DMS153 (cell line): ENCODE measurements around the gene SRC.
A peak's percentile ranks its signal among the peaks of the same experiment; 100 is the strongest.

Experiments used
- DNase-seq: peaks from one replicate; lab custom pipeline; 2025; lab: John Stamatoyannopoulos, UW

The SRC gene

DNA sequence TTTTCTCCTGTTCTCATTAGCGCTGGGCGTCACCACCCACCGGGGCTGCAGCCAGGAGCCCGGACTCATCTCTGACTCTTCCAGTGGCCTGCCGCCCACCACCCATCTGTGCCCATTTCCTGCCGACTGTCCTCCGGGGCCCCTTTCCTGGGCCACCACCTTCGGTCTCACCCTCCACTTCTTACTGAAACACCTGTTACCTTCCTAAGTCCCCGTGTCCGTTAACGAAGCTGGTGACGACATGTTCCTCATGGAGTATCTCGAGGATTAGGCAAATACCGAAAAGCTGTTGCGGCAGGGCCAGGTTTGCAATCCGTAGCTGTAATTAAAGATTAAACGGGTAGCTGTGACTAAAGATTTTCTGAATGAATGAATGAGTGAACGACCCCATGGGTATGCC lies 80.2 kb downstream of the SRC start:
- DNase-seq, result no peak

DNA sequence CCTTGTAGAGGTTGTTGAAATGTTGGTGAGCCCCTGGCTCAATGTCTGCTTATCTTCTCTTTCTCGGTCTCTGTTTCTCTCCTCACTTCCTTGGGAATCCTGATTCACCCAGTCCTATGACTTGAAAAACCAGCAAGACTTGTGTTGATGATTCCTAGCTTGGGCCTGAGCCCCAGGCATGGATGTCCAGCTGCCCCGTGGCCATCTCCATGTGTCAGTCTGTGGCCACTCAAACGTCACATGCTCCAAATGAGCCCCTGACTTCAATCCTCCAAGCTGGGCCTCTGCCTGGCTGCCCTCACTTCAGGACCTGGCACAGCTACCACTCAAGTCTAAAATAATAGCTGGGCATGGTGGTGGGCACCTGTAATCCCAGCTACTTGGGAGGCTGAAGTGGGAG lies 81.0 kb downstream of the SRC start:
- DNase-seq, result no peak

DNA sequence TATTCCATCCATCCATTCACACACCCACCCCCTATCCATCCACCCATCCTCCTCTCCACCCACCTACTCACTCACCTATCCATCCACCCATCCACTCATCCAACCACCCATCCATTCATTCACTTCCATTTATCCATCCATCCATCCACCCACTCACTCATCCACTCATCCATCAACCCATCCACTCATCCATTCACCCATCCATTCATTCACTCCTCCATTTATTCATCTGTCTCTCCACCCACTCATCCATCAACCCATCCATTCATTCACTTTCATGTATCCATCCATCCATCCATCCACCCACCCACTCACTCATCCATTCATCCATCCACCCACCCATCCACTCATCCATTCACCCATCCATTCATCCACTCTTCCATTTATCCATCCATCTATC lies 84.1 kb downstream of the SRC start:
- DNase-seq, result no peak

DNA sequence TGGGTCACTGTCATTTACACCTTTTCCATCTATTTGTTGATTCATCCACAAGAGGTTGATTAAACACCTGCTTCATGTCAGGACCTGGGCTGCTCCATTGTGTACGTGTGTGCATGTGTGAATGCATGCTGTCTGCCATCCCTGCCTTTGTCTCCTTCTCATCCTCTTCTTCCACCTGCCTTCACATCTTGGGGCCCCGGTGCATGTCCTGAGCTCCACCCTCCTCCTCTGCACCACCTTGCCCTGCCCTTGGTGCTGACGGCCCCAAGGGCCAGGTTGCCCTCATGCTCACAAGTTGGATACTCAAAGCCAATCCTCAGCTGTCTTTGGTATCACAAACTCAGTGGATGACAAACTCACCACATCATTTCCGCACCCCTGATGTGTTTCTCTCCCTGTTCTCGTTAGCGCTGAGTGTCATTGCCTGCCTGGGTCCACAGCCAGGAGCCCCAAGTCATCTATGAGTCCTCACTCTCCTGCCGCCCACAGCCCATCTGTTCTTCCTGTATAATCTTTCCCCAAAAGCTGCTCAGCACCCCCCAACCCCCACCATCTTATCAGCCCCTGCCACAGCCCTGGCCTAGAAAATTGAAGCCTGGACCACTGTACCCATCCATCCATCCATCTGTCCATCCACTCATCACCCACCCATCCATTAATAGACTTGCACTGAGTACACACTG lies 85.0 kb downstream of the SRC start:
- DNase-seq, result peak; percentile 83

DNA sequence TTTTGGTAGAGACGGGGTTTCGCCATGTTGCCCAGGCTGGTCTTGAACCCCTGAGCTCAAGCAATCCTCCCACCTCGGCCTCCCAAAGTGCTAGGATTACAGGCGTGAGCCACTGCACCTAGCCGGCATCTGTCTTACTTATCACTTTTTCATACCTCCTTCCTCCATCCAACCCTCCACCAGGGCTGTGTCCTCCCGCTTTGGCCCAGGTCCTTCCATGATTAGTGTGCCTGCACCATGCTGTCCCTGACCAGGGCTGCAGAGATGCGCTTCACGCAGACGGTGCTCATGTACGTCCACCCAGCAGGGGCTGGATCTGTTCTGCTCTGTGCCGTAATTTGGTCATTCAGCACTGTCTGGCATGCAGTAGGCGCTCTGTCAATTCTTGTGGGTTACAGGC lies 85.8 kb downstream of the SRC start:
- no peak for DNase-seq

DNA sequence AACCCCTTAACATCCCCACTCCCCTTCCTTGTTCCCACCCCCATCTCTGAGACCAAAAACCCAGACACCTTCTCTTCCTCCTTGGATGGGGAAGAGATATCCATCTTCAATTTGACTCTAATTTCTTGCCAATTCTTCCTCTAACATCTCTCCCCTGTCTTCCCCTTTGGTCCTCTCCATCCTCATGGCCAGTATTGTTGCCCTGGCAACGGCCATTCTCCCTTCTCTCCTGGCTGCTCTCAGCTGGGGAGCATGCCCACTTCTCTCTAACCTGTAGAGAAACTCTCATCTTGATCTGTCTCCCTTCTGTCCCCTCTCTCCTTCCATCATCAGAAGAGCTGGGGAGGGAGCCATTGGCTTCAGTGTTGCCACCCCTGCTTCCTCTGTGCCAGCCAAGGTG lies 86.7 kb downstream of the SRC start:
- no peak for DNase-seq

DNA sequence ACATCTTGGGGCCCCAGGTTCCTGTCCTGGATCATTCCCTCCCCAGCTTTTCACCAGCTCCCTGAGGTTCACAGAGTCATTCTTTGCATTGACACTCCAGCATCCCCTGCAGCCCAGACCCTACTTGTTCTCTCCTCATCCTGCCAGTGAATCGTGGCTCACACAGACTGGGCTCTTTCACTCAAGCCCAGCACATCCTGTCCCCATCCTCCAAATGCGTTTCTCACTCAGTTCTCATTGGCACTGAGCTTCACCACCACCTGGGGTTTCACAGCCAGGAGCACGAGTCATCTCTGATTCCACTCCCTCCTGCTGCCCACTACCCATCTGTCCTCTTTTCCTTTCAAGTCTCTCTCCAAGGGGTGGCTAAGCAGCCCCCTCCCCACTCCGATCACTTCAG lies 89.7 kb downstream of the SRC start:
- DNase-seq, result no peak

DNA sequence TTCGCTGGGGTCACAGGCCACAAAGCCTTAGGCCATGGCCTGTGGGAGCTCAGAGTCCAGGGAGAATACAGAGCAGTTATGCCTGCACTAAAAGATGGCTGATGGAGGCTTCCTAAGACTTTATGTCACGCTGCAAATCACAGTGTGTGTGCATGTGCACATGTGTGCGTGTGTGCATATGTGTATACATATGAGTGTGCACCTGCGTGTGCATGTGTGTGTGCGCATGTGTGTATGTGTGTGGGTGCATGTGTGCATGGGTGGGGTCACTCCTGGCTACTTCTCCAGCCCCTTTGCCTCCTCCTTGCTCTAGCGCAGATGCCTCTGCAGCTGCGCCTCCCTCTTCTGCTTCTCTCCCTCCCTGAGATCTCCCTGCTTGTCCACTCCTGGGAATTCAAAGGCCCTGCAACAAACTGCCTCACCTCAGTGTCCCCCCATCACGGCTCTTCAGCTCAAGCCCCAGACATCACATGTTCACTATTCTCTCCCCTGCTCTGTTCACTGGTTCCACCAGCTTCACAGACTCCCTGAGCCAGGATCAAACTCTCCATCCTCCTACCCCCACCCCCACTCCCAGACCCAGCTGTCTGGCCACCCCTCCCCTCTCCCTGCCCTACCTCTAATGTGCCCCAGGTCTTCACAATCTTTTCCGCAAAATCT lies 90.7 kb downstream of the SRC start:
- DNase-seq, result no peak

DNA sequence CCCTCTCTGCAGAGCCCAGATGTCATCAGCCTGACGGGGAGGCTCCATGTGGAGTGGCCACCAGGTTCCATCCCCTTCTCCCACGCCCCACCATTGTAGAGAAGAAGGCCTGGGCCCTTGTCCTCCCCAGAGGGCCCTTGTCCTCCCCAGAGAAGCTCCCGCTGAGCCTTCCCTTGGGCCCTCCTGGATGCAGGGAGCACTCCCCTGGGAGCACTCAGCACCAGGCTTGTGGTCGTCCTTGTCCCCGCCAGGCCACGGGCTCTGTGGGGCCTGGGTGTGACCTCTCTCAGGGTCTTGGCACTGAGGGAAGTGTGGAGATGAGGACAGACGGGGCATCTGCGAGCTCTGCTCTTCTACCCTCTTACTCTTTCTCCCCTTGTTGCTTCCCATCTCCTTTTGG lies 91.7 kb downstream of the SRC start:
- no peak for DNase-seq

DNA sequence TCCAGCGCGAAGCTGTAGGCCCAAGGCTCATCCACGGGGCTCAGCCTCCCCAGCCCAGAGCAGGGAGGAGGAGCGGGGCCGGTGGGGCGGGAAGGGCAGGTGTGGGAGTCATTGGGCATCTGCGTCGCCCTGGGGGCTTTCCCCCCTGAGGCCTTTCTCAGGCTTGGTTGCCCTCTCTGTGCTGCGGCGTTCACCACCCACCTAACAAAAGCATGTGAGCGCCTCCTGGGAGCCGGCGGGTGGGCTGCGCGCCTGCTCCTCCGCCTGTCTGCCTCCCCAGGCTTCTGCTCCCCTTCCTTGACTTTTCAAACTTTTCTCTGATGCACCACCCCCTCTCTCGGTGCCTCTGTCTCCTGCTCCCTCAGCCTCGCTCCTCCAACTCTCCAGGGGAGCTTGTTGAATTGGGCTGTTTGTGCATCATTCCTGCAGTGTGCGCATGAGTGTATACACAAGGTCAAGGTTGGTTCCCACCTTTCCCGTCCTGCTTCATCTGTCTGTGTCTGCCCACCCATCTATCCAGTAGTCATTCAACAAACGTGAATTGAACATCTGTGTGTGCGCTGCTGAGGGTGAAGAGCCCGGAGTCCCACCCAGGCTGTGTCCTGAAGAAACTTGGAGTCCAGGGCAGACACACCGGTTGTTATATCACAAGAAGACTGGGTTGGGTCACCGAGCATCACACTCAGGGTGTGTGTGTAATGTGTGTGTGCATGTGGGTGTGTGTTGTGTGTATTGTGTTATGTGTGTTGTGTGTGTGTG lies 92.7 kb downstream of the SRC start:
- DNase-seq, result no peak

DNA sequence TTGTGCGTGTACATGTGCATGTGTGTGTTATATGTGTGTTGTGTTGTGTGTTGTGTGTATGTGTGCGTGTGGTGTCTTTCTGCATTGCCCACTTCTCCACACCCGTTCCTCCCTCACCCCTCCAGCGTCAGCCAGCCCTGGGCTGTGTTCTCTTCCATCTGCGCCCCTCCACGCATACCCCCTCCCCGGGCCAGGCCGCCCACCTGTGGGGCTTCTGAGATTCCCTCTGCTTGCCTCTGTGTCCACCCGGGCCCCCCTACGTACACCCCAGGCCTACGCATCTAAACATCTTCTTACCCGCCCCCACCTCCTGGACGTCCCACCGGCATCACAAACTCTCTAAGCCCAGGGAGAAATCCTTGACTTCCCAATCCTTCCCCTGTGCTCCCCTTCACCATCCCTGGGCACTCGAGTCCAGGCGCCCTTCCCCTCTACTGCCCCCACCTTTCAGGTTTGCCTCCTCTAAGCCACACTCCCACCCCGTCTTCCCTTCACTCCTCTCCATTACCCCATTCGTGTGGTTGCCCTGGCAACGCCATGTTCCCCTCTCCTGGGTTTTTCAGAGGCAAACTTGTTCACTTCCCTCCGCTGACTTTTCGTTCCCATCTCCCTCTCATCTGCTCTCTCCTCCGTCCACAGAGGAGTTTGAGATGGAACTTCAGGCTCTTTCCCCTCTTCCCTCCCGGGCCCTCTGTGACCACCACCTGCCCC lies 93.4 kb downstream of the SRC start:
- no peak for DNase-seq

DNA sequence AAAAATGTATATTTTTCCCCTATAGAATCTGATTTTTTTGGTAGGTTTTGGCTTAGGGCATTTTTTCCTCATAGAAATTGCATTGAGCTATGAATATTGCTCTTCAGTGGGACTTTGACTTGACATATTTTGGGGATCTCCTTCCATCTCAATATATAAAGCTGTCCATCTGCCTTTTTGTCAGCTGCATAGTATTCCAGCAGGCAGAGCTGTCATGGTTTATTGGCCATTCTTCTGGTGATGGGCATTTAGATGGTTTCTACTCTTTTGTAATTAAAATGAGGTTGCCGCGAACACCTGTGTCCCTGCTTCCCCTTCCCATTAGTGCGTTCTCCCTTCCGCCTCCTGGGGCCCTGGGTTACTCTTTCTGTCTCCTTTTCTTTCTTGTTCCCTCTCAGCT lies 95.1 kb downstream of the SRC start:
- no peak for DNase-seq

DNA sequence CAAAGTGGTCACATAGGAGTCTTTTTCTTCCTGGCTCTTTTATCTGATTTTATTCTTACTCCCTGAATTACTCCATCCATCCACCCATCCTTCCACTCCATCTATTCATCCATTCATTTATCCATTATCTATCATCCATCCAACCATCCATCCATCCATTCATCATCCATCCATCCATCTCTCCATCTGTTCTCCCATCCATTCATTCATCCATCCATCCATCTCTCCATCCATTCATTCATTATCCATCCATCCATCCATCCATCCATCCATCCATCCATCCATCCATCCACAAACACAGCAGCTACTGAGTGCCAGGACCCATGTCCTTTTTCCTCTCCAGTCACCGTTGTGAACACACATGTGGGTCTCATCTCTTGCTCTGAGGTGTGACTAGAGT lies 96.6 kb downstream of the SRC start:
- DNase-seq, result no peak

DNA sequence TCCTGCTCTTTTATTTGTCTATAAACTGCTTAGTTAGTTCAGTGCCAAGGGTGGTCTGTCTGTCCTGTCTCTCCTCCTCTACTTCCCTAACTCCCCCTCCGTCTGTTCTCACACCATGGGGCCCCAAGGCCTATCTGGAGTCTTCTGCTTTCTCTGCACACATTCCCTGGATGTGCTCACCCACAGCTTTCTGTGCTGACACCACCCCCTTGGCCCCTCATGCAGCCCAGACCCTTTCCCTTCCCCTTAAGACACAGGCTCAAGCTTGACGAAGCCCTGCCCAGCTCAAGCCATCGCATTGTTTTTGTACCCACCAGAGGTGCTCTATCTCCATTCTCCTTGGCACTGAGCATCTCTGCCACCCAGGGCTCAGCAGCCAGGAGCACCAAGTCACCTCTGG lies 97.0 kb downstream of the SRC start:
- DNase-seq, result no peak

DNA sequence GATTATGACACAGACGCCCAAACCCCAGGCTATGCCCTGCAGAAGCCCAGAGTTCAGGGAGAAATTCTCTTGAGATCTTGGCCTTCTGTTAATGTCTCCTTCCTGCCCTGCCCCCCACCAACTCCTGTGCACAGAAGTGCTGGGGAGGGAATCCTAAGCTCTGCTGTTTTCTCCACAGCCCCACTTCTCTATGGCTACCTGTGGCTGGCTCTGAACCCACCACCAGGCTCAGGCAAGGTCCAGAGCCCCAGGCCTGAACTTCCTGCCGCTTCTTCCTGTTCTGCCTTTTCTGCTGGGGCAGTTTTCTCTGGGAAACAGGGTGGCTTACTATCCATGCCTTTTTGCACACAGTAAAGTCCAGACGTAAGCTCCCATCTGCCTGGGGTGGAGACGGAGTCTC lies 97.7 kb downstream of the SRC start:
- DNase-seq, result no peak

DNA sequence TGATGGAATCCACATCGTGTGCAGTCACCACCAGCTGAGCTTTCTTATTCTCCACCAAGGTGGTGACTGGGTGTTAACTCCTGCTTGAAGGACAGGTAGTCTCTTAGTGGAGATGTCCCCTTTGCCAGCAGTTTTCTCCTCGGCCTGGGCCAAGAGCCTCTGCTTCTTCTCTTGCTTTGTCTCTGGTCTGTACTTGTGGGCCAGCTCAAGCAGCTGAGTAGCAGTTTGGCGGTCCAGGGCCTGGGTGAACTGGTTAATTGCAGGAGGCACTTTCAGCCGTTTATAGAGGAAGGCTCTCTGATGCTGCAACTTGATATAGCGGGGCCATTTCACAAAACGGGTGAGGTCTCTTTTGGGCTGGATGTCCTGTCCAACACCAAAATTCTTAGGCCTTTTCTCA lies 99.1 kb downstream of the SRC start:
- no peak for DNase-seq

DNA sequence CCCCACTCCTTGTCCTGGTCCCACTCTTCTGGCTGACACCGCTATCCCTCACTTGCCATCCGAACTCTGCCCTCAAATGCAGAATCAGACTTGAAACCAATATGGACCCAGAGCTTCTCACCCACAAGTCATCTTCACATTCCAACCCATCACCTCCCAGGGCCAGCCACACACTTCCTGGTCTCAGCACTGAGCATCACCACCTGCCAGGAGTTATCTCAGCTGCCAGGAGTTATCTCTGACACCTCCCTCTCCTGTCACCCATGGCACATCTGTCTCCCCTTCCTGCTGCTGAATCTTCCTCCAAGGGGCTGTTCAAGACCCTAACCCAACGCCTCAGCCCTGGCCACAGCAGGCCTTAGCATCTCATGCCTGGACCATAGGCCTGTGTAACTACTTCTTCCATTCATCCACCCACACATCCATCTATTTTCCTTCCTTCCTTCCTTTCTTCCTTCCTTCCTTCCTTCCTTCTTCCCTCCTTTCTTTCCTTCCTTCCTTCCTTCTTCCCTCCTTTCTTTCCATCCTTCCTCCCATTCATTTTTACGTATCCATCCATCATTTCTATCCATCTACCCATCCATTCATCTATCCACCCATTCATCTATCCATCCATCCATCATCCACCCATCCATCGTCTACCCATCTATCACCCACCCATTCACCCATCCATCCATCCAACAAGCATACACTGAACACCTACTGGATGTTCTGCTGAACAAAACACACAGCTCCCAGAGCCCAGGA lies 100.5 kb downstream of the SRC start:
- DNase-seq, result no peak

DNA sequence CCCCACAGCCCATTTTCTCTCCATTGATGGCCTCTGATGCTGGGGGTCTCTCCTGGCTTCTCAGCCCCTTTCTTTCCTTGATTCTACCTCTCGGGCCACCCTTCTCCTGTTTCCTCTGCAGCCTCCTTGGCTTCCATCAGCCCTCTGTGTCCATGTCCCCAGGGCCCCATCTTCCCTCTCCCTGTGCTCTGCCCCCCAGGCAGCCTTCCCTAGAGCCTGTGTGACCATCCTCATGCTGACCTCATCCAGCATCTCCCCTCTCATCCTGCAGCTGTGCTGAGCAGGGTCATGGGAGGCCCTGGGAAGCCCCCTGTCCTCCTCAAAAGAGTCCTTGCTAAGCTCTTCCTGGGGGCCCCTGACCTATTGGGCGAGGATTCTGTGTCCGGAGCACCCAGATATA lies 101.7 kb downstream of the SRC start:
- DNase-seq, result no peak

DNA sequence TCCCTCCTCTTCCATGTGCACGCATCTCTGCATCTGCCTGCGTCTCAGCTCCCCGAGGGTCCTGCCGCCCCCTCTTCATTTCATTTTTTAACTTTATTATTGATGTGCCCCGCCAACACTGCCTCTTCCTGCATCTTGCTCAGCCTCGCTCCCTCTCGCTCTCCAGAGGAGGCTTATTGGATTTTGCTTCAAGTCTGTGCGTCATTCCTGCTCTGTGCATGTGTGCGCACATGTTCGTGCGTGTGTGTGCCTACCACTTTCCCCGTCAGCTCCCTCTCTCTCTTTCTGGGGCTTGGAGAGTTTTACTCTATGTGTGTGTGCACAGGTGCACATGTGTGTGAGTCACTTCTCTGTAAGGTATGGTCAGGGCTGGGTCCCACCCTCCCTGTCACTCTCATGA lies 103.3 kb downstream of the SRC start:
- DNase-seq, result no peak

DNA sequence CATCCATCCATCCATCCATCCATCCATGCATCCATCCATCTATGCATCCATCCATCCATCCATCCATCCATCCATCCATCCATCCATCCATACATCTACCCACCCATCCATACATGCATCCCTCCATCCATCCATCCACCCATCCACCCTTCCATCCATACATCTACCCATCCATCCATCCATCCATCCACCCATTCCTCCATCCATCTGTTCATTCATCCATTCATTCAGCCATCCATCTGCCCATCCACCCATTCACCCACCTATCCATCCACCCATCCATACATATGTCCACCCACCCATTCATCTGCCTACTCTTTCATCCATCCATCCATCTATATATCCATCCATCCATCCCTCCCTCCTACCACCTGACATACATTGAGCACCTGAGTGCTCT lies 104.4 kb downstream of the SRC start:
- DNase-seq, result no peak

DNA sequence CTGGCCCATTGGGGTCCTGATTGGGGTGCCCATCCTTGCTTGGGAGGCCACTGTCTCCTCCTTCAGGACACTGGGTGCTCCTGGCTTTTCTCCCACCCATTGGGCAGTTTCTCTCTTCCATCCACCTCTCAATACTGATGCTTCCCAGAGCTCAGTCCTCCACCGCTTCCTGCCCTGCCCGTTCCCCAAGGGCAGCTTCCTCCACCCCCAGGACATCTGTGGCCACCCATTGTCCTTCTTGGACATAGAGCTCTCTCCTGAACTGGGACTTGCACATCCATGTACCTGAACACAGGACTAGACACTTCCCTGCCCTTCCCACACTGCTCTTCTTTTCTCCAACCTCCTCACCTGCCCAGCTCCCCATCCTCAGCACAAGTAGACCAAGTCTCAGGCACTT lies 105.7 kb downstream of the SRC start:
- no peak for DNase-seq

DNA sequence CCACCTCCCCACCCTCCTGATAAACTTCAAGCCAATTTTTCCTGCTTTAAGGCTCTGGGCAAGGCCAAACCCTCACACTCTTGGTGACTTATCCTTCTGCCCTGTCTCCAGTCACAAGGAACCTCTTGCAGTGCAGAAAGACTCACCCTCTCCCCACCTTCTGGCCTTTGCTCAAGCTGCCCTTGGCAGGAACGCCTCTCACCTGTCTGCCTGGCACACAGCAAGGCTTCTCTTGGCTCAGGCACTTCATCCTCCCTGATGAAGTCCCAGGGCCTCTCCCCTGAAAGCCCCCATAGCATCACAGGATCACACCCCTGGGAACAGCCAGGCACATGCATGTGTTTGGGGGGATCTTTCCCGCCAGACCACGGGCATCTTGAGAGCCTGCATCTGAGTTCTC lies 106.3 kb downstream of the SRC start:
- DNase-seq, result no peak
